HG03108 (cell line): ENCODE results near the gene SKP1.

Source experiments
- ATAC-seq: cut with Tn5 transposase; IDR thresholded peaks from one replicate; pipeline ENCODE4 v1.9.1; 2021; ENCODE audit warnings: moderate library complexity; ENCODE audit not compliant: unreplicated experiment

Gene SKP1

DNA sequence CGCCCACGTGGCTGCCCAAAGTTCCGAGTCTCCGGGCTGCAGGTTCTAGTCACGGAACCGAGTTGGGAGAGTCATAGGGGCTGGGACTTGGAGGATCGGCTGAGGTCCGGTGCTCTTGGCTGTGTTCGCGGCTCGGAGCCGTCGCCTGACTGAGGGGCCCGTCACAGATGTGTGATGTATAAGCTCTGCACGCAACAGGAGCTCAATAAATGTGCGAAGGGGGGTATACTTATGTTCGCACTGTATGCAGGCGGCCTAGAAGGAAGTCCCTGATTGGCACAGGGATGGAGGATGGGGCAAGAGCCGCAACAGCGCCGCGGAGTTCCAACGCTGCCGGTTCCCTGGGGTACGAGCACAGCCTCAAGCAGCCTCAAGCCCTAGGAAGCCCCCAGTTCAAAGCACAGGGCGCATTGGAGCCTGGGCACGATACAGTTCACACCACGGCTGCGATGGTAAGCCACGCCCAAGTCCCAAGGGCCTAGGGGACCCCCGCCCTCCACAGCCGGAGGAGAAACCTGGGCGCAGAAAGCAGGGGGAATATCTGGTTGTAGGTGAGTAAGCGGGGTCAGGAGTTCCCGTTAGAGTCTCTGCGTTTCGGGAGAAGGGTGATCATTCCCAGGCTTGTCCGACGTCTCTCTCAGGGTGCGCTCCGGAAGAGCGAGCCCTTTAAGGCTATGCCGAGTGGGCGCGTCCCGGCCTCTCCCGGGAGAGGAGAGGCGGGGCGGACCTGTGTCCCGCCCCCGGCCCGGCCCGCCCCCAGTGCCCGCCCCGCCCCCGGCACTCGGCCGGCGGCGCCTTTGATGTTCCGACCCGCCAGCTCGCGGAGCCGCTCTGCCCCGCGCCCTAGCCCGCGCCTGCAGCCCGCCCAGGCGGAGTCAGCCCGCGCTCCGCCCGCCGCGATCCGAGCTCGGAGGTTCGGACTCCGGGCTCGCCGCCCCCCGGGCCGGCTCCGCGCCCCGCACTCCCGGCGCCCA is 62.6 kb downstream of the SKP1 start, which contains the start of gene TCF7:
TSS of gene TCF7 (plus strand) at position 780 of the 974 bp plus-strand sequence. CDS start 226 bp downstream, outside the sequence.
- ATAC-seq: peak; percentile 78

DNA sequence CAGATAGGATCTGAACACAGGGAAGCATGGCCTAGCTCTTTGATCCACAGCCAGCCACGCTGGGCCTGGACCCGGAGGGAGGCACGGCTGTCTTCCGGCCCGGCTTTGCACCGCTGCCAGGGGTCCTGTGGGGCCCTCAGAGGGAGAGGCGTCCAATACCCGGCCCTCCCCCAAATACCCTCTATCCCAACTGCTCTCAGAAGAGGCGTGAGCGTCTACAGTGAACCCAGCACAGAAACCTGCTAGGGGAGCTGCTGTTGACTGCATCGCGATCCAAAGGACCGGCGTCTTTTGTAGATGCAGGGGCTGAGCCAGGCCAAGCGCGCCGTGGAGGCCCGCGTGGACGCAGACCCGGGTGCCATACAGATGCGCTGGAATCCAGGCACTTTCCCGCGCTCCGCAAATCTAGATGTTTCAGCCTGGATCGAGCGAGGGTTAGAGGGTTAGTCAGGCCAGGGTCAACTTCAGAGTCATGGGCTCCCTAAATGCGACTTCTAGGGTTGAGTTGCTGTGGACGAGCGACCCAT is 63.3 kb downstream of the SKP1 start:
- no peak for ATAC-seq

DNA sequence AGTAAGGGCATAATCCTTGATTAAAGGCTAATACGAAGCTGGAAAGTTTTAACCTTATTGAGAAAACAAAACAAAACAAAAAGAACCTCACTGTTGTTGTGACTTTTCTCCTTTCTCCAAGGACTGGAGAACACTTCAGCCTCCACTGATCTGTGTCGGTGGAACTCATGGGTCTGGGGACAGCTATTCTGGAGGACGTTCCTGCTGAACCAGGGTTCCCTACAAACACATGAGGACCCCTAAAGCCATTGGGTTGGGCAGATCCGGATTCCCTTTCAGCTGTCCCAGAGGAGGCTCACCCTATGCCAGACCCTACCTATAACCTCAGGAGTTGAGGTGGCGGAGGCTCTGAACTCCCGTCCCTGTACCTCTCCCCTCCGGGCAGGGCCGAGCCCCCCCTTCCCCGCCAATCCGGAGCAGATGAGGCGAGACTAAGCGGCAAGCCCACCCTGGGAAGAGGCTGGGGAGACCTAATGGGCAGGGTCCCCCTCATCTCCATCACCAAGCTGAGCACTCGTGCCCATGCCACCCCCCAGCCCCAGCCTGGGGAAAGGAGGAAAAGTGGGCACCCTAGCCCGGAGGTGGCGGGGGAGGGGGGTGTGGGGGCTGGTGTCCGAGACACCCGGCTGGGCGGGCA is 63.9 kb downstream of the SKP1 start:
- ATAC-seq: no peak

DNA sequence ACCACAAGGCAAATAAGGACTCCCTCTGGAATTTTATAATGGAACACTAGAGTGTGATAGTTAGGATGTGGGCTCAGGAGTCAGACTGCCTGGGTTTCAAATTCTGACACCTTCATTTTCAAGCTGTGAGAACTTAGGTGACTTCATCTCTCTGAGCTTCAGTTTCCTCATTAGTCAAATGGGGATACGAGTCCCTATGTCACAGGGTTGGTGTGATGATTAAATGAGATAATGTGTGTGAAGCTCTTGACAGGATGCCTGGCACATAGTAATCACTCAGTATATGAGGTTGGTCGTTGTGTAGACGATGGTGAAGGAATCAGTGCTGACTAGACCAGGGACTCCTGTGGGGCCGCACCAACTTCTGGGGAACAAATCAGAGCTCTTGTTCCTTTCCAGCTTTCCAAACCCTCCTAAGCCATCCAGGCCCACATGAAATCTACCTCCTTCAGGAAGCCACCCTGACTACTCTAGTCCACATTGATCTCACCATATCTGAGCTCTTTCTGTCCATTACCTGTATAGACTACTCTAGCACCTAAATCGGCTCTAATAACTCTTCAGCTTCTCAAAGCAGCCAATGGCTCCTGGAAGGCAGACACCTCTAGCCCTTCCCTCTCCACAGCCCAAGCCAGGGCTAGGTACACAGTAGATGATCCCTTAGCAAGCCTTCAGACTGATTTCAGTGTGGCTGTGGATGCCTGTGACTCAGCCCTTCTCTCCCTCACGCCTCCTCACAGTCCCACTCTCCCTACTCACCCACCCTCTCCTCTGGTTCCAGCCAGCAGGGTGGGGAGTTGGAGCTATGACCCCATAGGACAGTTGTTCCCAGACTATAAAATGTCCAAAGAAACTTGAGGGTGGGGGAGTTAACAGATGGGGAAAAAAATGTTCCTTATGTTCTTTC is 64.8 kb downstream of the SKP1 start:
- no peak for ATAC-seq

DNA sequence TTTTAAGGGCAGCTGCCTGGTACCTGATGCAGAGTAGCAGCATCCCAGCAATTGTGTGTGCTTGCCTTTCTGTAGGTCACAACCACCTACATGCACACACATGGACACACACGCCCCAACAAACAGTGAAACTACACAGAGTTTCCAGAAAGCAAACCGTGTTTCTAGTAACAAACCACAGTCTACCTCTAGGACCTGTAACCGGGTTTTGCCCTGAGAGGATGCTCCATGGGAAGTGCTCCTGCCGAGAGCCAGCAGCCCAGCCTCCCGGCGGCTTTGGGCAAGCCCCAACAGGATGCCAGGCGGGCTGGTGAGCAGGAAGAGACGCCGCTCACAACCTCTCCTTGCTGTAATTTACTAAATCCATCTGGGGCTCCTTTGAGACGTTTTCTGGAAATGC is 66.4 kb downstream of the SKP1 start:
- ATAC-seq: no peak

DNA sequence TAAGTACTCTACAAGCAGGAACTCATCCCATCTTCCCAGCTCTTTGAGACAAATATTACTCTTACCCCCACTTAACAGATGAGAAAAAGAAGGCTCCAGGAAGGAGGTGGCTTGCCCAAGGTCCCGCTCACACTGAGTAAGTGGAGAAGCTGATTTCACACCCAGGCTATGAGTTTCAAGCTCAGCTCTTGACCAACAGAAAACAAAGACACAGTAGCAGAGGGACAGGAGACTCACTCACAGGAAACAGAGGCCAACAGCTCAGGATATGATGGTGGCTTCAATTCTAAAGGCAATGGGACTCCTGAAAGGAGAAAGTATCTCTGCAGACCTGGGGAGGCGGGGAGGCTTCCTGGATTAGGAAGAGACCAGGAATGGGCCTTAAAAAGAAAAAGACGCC is 69.0 kb downstream of the SKP1 start:
- no peak for ATAC-seq

DNA sequence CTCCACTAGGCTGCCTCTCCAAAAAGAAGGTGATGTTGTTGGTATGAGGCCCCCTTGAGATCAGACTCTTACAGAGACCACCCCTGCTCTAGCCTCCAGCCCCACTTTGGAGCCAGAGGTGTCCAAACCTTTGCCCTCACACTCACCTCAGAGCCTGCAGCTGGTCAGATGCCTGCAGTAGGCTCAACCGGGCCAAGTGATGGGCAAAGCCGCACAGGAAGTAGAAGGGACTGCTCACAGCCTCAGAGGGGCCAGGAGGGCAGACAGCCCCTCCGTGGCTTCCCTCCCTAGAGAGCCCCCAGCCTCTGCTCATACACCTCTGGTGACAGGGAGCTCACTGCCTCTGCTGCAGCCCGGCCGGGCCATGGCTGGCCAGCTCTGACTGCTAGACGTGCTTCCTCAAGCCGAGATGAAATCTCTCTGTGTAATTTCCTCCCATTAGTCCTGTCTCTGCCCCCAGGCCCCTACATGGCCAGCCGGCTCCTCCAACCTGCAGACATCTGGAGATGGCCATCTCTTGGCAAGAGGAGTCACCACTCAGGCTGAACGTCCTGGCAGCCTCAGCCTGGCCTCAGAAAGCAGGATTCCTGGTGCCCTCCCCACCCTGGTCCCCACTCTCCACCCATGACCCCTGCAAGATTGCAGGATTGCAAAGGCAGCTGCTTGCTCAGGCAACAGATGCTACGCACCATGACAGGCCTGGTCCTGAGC is 69.6 kb downstream of the SKP1 start:
- ATAC-seq: no peak

DNA sequence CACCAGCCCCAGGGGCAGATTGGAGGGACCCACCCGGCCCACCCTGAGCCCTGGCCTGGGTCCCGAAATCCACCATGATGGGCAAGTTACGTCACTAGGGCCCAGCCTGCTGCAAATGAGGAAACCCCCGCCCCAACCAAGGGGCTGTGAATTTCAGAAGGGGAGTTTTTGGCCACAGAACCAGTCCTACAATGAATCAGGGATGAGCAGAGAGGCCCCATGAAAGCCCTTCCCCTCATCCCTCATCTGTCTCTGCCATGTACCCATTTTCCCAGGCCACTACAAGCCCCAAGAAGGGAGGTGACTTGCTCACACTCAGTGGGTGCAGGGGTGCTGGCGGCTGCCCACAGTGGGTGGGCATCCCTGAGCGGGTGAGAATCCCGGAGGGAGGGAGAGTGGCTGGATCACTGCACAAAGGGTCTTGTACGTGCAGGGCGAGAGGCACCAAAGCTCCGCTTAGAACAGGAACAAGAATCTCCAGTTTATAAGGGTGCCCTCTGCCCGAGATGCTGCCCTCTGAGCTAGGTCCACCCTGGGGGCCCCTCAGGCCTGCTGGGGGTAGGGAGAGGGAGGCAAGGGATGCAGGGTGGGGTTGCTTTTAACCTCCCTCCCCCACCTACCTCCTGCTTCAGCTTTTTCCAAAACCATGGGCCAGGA is 72.6 kb downstream of the SKP1 start:
- ATAC-seq: no peak

DNA sequence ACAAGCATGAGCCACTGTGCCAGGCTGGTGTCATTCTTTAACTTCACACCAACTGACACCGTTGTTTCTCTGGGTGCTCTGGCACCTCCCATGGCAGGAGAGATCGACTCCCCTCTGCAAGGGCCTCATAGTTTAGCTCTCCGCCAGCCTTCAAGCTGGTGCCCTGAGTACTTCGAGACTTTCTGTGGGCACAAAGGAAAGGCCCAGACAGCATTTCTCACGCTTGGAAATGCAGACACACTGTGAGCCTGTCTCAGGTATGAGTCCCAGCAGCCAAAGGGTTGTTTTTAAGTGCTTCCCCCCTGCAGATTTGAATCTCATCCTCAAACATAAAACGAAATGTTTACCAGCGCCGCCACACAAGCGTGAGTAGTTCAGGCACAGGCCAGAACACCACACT is 73.4 kb downstream of the SKP1 start:
- no peak for ATAC-seq

DNA sequence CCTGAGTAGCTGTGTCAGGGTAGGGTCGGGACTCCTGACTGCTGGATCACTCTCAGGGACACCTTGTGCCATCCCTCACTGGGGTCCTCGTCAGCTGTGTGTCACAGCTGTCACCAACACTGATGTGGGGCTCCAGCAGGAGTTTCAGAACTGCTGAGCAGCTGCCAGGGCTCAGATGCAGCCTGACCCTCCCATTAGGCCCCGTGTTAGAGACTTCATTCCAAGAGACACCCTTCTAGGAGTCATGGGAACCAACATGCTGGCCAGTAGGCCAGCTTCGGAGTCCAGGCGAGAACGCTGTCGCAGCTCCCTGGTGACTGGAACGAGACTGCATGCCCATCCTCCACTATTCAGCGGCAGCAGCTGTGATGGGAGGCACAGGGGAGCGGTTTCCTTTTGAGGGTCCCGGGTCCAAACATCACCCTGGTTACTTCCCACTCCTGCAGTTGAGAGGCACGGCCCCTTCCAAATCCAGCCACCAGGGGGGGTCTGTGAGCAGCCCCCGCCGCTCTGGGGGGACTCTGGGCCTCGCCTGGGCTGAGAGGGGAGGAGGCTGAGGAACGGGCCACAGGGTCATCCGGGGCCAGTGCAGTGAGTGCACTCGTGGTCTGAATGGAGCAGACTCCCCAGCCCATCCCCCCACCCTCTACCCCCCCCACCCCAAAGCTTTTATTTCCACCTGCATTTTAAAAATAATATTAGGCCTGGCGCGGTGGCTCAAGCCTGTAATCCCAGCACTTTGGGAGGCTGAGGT is 74.9 kb downstream of the SKP1 start:
- ATAC-seq: no peak

DNA sequence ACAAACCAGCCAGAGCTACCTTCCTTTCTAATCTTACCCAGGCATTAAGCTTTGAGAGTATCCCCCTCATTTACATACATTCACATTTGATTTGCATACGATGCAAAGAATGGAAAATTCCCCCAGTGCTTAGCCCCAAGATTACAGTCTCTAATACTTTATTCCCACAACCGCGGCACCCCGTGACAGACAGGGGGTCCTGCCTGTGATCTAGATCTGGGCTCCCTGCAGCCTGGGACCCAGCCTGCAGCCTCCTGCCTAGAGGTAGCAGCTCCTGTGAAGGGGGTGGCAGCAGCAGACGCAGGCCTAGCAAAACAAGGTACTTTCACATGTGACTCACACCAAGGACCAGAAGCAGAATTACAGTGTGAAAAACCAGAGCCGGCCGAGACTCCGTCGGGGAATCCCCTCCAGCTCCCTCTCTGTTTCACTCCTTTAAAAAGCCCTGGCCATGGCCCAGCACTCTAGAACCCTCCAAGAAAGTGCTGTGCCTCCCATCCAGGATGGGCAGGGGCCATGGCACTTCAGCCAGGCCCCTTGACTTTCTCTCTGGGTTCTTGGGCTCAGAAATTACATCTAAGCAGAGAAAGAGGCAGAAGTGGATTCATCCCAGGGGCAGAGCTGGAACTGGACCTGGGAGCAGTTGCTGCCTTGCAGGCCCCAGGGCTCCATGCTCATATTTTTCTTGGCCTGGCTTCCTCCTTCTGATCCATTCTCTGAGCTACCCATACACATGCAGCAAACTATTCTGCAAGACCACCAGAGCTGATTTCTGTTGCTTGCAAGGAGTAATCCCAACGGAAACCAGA is 76.3 kb downstream of the SKP1 start:
- ATAC-seq: peak; percentile 70

DNA sequence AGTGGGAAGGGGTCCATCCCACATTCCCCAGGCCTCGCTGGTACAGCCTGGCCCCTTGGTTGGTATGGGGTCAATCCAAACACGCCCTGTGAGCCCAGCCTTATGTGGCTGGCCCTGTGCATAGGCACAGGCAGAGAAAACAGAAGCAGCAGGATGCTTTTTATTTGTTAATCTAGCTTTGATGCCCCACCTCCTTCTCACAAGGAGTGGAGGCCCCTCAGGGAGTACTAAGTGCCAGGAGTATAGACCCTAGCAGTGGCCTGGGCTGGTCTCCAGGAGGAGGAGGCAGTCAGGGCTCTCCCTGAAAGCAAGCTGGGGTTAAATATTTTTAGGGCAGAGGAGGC is 76.8 kb downstream of the SKP1 start:
- ATAC-seq: peak; percentile 37

DNA sequence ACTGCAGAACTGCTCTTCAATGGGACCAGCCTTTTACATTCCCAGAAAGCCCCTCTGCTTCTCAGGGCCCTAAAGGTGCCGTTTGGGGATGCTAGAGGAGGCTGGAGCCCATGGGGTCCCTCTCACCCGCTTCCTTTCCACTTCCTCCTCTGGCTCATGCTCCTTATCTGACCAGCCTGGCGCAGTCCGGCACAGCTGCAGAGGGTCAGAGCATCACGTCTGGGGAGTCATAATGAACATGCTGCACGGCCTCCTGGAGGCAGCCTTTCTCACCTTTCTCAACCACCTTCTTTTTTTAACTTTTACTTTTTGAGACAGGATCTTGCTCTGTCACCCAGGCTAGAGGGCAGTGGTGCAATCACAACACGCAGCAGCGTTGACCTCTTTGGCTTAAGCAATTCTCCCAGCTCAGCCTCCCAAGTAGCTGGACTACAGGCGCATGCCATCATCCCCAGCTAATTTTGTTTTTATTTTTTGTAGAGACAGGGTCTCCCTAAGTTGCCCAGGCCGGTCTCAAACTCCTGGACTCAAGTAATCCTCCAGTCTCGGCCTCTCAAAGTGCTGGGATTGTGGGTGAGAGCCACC is 77.4 kb downstream of the SKP1 start:
- no peak for ATAC-seq
